HG02981 (cell line): Measurements from ENCODE around the gene LPP.

Source experiments
- ATAC-seq: cut with Tn5 transposase; IDR thresholded peaks from one replicate; pipeline ENCODE4 v1.9.1; 2021; ENCODE audit warnings: mild to moderate bottlenecking, moderate library complexity; ENCODE audit not compliant: unreplicated experiment

The LPP gene

DNA sequence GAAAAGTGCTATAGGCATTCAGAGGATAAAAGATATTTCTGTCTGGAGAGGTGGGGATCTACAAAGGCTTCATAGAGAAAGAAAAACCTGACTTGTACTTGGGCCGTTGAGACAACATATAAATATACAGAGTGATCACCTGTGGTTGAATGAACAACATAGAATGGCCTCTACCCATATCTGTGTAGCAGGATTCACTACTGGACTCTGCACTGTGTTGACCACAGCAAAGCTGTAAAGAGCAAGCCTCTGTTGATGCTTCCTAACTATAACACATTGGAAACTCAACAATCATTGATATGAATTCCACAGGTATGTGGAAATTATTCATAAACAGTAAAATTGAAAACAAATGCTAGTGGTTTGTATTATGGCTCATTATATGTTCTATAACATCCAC is 19.1 kb upstream of the LPP start:
- no peak for ATAC-seq

DNA sequence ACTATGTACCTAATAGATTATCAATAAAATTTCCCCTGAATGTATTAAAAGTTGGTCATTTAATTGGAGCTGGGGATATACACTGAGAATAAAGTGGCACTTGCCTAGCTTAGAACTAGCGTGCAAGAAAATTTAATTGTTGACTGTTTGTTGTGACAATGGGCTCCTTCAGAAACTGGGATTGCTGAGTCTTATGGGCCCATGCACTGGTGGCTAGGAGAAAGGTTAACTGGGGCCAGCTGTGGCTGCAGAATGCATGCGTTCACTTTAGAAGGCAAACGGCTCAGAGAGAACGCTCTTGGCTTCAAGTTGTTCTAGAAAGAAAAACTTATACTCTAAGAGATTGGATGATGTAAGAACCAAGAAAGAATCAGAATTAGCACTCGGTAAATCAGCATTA is 18.7 kb upstream of the LPP start:
- no peak for ATAC-seq

DNA sequence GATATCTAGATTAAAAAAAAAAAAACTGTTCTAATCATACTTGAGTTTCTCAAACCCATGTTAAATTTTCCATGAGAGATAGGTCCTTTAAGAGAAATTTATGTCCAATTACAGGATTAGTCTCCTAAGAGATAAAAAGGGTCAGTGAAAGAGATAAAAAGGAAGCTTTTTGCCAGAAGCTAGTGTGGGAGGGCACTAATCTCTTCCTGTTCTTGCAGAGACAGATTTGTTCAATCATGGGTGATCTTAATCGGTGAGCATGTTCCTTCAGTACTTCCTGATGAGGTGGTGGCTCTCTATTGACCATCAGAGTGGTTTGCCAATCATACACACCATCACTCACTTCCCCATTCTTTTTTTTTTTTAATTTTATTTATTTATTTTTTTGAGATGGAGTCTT is 16.9 kb upstream of the LPP start:
- no peak for ATAC-seq

DNA sequence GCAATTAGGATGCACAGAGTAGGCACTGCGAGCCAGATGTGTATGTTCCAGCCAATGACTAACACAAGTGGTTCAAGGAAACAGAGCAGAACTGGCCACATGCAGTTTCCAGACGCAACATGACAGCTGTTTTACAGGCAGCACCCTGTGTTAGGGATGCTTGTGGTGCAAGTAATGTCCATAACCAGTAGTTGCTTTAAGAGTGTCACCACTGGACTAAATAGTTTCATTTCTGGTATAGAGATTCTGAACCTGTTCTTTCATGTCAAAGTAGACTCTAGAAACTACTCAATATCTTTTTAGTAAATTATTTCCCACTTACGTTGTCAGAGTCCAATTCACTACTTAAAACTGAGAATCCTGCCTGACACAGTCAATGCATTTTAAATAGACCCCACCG is 14.5 kb upstream of the LPP start:
- ATAC-seq: no peak

DNA sequence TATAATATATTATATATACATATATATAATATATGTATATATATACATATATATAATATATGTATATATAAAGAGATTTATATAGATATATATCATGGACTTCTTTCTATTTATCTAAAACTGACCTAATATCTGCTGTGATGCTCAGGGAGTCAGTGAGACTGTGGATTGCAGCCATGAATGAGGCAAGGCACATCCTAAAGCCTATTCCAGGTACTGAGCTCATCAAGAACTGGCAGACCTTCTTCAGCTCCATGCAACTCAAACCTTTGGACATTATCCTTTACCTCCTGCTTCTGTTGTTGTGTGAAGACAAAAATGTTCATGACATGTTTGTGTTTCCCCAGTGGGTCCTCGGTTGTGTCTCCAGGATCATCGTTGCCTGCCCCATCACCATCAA is 7.7 kb upstream of the LPP start:
- no peak for ATAC-seq

DNA sequence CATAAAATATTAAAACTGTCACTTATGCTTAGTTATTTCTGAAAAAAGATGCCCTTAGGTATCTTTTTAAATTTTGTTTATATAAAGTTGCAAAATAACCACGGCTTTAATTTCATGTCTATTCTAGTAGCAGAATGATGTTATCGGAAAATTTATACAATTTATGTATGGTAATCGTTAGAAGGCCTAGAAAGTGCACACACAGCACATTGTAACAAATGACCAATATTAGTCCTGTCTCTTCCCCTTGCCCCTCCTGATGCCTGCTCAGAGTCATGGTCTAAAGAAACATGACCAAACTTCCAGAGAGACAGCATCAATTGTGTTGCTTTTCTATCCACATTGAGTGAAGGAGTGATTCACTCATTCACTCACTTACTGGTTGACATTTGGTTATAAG is 6.2 kb upstream of the LPP start:
- ATAC-seq: no peak

DNA sequence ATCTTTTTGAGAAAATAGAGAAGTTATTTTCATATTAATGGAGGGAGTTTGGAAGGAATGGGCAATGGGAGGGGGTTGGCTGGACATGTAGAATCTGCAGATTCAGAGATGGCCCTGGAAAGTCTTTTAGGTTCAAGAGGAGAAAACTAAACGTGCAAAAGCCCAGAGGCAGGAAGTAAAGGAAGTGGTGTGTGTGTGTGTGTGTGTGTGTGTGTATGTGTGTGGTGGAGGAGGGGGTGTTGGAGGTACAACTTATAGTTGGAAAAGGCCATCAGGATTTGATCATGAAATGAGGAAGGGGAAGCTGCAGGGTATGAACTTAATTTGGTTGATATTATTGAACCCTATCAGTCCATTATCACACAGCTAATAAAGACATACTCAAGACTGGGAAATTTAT is 5.6 kb upstream of the LPP start:
- ATAC-seq: no peak

DNA sequence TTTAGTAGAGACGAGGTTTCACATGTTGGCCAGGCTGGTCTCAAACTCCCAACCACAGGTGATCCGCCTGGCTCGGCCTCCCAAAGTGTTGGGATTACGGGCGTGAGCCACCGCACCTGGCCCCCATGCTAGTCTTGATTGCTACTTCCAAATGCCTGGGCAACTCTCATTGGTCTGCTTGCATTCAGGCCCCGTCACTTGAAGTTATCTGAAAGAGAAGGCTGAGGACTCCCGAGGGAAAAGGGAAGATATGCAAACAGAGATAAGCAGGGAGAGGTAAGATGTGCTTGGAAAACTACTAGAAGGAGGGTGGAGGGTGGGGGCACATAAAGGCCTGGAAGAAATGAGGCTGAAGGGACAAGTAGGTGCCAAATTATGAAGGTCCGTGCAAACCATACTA is 4.4 kb upstream of the LPP start:
- no peak for ATAC-seq

DNA sequence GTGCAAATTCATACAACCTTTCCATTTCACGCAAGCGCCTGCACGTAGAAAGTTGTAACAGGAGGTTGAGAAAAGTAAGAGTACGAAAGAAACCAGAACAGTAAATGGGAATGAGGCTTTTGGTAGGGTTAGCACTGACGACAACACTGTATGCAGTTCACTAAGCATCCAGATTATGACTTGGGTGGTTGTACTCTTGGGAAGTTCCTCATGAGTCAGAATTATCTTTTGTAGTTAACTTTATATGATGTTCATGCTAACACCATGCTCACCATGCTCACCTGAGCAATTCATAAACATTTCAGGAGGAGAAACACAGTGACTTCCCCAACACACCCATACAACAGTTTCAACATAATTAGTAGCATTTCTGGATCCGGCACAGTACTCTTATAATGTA is 3.0 kb upstream of the LPP start:
- ATAC-seq: no peak

DNA sequence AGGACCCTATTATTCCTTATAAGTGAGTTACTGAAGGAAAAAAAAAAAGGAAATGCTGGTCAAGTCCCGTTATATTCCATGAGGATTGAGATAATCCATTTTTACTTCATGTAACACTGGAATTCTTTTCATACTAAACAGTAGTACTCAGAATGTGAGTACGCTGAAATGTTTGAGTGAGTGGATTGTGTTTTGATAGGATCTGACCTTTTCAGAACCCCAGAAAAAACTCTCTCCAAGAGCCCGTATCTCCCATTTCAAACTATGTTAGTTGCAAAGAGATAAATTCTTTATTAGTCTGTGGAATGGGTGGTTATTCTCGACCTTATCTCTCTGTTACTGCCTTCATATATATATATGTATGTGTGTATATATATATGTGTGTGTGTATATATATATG is 2.5 kb upstream of the LPP start:
- no peak for ATAC-seq

DNA sequence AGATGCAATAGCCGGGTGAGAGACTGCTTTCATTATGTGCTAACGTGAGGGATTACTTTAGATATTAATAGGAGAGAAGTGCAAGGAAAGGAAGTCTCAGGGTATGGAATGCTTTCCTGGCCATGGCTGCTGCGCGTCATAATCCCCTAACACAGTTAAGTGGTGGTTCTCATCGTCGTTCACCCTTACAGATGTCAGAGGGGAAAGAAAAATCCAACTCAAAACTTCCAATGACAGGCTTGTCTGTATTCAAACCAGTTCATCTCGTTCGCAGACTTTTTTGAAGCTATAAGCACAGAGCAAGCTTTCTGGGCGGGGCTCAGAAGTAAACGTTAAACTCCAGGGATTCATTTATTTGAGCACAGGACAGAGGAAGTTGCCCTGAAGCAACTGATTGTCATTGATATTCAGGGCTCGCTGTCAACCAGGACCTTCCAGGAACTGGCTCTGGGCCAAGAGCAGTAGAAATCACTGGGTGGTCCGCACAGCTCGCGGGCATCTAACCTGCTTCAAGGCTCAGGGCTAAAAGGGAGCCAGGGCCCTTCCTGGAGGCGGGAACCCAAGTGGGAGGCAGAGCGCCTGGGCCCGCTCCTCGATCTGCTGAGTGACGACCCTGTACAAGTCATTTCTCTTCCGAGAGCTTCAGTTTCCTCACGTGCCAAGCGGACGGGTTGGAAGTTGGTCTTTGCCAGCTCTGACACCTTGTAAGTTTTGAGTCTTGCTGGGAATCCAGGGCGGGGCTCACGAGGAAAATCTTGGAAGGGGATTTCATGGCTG is 1.1 kb upstream of the LPP start:
- ATAC-seq: no peak

DNA sequence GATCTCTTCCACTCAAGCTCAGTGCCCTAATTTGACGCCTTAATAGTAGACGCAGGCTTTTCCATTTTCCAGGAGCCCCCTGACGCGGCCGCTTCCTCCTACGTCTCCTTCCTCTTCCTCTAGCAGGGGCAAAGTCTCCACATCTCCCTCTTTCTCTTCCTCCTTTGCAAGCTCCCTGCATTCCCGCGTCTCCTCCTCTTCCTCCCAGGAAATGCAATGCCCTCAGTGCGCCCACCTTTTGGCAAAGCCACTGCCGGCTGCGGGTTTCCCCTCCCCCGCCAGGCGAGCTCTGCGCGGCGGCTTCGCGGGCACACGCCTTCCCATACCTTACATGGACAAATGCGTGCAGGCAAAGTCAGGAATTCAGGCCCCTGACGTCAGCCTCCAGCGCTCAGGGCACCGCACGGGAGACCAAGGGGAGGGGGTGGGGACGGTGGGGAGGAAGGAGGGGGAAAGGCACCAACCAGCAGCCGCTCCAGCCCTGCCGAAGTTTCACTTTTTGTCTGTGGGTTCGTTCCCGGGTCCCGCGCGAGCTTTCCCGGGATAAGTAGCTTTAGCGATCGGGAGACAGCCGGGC is 432 bp upstream of the LPP start:
- peak; percentile 3 for ATAC-seq

DNA sequence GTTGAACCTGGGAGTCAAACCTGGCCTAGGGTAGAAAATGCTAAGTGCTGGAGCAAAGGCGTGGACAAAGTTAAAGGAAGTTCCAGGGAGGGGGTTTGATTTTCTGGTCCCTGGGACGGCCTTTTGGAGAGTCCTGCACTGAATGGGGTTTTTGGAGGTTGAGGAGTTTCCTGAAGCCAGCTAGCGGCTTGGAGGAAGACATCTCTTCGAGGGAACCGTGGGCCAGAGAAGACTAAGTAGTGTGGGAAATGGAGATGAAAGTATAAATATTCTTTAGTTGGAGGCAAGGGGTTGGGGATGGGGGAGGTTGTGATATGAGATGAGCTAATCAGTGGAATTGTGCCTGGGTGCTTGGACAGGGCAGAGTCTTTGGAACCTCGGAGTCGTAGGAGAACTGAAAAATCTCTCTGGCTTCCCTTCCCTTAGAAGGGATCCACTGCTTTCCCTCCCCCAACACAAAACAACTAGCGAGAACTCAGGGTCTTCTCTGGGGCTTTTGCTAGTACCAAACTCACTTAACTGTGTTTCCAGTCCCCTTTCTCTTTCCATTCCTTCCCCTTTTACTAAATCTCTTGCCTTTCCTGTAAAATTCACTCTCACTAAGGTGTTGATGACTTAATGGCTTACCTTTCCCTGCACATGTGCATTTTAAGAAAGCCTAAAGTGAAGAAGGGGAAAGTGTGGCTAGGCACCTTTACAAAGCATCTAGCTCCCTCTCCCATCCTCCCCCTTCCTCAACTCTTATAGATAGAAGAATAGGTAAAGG is 1.0 kb downstream of the LPP start:
- ATAC-seq: no peak

DNA sequence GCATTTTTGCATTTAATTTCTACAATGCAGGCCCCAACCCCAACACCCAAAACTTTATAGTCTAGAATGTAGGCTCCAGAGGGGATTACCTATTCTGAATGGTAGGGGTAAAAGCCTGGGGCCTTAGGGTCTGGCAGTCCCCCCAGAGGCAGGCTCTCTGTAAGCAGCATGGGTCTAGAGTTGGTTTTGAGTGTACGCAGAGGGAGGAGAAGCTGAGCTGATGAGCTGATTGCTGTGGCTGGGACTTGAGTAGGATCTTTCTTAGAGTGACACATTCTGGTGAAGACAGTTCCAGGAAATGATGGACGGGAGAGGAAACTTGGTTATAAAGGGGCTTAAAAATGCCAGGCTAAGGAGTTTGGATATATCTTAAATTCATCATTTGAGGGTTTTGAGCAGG is 2.1 kb downstream of the LPP start:
- ATAC-seq: no peak

DNA sequence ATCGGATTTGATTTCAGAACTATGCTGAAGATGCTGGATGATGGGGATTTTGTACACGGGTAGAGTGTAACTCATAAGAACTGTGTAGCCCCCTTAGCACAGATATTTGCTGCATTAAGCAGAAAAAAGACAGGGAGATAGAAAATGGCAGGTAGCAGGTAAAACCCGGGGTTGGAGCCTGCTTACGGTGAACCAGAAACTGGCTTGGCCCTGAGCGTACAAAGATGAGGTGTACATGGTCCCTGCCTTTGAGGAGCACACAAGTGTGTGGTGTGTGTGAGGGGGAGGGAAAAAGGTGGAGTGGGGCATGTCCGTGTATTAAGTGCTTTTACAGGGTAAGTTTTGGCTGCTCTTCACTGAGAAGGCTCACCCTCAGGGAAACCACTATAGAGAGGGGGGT is 3.5 kb downstream of the LPP start:
- ATAC-seq: no peak

DNA sequence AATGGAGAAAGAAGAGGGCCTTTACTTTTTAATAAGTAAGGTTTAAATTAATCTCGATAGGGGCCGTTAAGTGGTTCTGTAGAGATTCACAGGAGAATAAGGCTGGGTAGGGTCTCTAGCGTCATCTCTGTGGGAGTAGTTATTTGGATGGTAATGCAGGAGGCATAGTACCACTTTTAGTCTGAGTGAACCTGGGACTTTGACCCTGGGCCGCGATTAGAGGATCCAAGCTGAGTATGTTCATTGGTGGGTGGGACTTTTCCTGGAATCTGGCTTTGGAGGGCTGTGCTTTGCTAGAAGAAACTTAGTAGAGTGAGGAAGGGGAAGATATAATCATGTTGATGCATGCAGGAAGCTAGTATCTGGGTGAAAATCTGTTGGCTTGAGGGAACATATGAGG is 4.0 kb downstream of the LPP start:
- no peak for ATAC-seq

DNA sequence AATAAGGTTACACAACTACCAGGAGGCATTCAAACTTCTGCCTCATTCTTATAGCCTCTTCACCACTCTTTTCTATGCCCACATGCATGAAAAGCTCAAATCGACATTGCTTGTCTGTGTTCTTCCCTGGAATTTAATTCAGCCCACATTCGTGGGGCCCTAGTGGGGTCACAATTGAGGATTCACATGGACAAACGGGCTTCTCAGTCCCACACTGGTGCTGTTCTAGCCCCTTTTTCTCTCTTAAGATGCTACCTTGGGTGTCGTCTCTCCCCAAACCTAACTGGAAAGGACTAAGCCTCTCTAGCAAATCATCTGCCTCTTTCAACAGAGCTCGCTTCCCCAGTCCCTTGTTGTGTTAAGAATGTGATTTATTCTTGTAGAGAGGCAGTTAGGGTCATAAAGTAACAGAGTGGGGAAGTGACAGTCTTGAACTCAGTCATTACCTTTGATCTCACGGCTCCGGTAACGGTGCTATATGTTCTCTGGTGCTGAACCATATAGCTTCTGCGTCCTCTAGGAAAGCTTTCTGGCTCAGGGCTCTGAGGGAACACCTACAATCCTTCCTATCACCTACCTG is 4.9 kb downstream of the LPP start:
- no peak for ATAC-seq

DNA sequence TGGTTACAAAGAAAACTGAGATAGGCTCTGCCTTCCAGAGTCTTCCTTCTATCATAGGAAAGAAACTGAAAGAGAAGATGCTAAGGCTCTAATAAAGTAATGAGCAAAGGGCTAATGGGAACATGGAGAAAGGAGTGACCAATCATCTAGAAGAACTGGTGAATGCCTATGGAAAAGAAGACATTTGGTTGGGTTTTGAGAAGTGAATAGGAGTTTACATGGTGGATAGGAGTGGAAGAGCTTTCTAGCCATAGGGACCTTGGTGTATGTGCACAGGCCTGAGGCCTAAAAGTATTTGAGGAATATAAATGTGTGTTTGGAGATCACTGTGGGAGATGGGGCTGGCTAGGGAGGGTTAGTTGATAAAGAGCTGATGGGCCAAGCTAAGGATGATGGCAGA is 6.8 kb downstream of the LPP start:
- no peak for ATAC-seq

DNA sequence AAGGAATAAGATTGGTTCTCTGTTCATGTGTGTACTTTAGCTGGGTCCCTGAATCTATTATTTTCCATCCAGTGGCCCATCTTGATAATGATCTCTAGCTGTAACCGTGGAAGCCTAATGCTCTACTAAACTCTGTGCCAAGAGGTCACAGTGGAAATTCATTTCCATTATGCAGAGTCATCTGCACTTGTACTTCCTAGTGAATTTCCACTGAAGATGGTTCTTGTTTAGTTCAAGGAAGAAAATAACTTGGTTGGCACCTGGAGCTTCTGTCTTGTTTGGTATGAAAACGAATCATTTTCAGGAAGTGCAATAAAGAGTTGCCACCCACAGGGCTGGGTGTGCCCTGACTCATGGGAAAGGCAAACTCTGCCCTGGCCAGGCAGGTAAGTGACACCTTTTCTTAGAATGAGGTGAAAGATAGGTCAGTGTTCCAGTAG is 10.3 kb downstream of the LPP start:
- ATAC-seq: no peak

DNA sequence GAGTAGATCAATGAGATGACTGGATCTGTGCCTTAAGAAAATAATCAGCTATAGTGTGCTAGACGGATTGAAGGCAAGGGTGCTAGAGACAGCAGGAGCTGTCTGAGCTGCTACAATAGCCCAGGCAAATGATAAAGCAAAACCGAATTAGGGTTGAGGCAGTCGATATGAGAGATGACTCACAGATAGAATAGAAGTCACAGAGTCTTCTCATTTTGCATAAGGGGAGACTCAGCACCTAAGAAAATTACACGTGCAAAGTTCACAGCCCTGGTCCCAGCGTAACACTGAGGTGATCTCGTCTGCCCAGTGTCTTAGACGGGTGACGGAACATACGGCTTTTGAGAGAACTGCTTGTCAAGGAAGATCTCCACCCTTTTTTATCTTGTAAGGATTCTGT is 11.6 kb downstream of the LPP start:
- ATAC-seq: no peak

DNA sequence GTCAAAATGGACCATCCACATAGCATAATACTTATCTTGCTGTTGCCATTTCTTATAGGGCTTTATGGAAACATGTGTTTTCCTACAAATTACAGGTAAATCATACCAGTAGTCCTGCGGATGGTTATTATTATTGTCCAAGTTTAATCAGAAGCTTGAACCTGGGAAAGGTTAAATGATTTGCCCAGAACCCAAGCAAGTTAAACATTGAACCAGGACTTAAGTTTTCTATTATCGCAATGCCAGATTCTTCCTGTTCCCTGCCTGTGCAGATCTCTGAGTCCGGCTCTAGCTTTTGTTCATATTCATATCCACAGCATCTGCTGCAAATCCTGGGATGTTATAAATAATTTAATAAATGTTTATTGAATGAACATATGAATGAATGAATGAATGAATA is 12.5 kb downstream of the LPP start:
- ATAC-seq: no peak

DNA sequence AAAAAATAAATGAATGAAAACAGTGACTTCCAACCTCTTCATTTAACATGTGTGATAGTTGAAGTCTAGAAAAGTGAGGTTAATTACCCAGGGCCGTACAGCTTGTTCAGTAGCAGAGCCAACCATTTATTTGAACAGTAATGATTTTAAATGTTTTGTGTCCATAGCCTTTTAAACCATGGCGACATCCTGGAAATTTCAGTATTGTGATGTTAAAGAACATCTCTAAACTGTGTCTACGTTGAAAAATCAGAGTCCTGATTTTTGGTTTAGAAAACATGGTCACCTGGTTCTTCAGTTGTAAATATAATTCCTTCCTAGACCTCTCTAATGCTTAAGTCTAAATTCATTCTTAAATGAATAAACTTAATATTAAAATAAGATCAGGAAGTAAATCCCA is 14.2 kb downstream of the LPP start:
- ATAC-seq: no peak
